Measurements from ENCODE around the gene CLEC18A.

- TF ChIP-seq CTCF (IDR thresholded peaks at IDR 0.05) (no peak), POLR2A (IDR thresholded peaks at IDR 0.05) (no peak)
Observed at GRCh38 chr16:69934044-69934443, 17.1 kb upstream of the CLEC18A start.

Data from testis (tissue), 2 donors.